ENCODE results near the gene NKX1-1. TPM values are rescaled to one million over a fixed set of nuclear protein-coding genes. Genes with fewer than 3 reads are reported as not detected.
"Not testable (repeated sequence)": the region's sequence is repeated elsewhere in the genome, so short reads cannot be mapped to it uniquely, and the experiment has no call there.

The NKX1-1 gene
- total RNA-seq, 2 donors from 2014 or later, result not detected

- DNase-seq (peak in 1 of 2 donors; percentile 1), ATAC-seq (no peak)
- intact Hi-C loops (cut with DNase I, micrococcal nuclease), result no loop called here
Measured at GRCh38 chr4:1395941-1396805, 10.1 kb downstream of the NKX1-1 start.

GRCh38 chr4:1395389-1395820 is 10.8 kb downstream of the NKX1-1 start:
- intact Hi-C loops (cut with DNase I, micrococcal nuclease); DNase-seq; ATAC-seq: not testable (repeated sequence)

- ATAC-seq; intact Hi-C loops (cut with DNase I, micrococcal nuclease); DNase-seq: not testable (repeated sequence)
Measured at GRCh38 chr4:1394554-1395388, 11.5 kb downstream of the NKX1-1 start.

DNA sequence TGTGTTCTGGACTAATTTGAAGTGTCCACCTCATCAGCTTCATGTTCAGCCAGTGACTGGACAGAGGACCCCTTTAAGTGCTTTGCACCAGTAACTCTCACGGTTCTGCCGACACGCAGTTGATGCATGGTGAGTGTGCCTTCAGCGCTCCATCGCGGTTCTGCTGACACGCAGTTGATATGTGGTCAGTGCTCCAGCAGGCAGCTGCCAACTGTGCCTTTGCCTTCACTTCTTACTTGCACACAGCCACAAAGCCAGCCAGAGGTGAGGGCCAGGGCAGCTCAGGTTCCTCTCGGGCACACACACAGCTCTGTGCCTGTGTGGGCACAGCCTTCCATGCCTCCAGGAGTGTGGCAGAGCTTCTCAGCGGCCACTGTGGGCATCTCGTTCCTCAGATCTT is 12.4 kb downstream of the NKX1-1 start:
- ATAC-seq, result no peak
- intact Hi-C loops (cut with DNase I, micrococcal nuclease), result no loop called here
- no peak for DNase-seq

GRCh38 chr4:1393363-1393762 is 12.9 kb downstream of the NKX1-1 start:
- intact Hi-C loops (cut with DNase I, micrococcal nuclease); DNase-seq; ATAC-seq: not testable (repeated sequence)

DNA sequence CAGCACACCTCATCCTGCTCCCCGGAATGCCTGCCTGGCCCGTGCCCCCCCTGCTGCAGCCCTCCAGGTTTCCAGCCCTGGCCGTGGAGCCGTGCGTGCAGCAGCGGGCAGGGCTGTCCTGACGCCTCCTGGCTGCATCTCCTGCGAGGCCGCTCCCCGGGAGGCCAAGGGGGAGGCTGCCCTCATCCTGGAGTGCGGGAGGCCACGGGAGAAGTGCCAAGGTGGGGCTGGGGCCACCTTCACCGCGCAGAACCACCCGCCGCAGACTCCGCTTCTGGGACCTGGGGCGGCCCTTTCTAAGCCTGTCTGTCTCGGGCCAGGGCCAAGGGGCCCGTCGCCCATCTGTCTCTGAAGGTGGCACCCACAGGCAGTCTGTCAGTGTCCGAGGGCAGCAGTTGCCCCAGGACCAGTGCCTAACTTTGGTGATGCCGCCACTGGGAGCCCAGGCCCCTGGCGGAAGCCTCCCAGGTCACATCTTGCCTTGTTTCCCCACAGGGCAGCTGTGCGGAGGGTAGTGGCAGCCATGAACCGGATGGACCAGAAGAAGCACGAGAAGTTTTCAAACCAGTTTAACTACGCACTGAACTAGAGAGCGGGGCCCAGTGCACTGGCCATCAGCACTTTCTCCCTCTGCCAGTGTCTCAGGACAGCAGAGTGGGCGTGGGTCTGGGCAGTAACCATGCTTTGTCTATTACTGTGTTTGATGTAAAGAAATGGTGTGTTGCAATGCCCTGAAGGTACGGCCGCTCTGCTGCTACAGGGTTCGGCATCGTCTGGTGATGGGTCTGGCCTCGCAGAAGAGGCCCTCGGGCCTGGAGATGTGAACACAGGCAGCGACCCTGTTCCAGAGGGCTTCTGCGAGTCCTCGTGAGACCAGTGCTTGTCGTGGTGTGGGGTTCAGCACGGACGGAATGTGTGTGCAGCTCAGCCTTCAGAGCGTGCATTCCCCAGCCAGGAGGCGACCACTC is 20.6 kb downstream of the NKX1-1 start:
- no peak for DNase-seq
- intact Hi-C loops (cut with DNase I, micrococcal nuclease), result no loop called here
- ATAC-seq, result no peak

DNA sequence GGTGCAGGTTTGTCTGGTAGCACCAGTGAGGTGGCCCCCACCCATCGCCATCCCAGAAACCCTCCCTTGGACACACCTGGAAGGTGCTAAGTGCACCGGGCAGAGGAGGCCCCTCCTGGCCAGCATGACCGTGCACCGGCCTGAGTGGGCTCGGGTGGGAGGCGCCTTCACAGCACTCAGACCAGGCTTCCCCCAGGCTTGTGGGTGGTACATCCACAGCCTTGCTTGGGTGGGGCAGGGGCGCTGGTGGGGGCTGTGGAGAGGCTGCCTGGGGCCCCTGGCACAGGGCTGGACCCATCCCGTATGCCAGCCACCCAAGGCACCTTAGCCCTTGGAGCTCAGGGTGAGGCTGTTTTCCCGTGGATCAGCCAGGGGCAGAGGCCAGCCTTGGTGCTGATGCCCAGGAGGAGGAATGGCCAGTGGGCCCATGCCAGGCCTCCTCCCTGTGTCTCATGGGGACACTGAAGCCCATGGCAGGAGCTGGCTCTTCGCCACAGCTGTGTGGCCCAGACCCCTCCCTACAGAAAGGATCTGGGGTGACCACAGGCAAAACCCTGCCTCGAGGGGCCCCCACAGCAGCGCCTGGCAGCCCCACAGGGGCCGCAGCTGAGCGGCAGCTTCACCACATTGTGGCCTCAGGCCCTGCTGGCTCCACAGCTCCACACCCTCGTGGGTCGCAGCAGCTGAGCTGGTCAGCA is 21.4 kb downstream of the NKX1-1 start:
- intact Hi-C loops (cut with DNase I, micrococcal nuclease), result no loop called here
- ATAC-seq (no peak), DNase-seq (no peak)

DNA sequence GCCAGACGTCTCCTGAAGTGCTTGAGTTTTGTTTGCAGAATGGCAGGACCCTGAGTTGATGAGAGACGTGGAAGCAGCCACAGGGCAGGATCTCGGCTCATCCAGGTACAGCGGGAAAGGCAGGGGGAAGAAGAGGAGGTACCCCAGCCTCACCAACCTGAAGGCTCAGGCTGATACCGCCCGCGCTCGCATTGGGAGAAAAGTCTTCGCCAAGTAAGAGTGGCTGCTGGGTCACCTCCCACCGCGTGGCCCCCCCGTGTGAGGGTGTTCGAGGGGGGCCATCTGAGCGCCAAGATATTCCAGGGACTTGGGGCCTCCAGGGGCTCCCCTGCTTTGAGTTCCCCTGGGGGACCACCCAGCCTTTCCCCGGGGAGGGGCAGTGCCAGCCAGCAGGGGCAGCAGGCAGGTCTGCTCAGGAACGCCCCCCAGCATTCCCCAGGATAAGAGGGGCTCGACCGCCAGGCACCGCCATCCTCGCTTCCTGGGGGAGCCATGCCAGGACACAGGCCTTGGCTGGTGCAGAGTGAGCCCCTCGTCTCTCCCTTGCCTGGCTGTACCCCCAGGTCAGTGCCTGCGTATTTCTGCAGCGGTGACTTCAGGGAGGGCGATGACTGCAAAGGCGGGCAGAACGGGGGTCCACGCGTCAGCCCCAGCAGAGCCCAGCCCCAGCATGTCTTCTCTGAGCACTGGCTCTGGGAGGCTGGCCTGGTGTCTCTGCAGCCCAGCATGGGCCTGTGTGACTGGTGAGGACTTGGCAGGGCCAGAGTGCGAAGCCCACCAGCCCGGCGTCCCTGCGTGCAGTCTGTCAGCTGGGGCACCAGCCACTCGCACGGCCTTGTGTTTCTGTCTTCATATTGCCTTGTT is 22.3 kb downstream of the NKX1-1 start:
- no peak for ATAC-seq
- DNase-seq, result no peak
- intact Hi-C loops (cut with DNase I, micrococcal nuclease), result no loop called here

DNA sequence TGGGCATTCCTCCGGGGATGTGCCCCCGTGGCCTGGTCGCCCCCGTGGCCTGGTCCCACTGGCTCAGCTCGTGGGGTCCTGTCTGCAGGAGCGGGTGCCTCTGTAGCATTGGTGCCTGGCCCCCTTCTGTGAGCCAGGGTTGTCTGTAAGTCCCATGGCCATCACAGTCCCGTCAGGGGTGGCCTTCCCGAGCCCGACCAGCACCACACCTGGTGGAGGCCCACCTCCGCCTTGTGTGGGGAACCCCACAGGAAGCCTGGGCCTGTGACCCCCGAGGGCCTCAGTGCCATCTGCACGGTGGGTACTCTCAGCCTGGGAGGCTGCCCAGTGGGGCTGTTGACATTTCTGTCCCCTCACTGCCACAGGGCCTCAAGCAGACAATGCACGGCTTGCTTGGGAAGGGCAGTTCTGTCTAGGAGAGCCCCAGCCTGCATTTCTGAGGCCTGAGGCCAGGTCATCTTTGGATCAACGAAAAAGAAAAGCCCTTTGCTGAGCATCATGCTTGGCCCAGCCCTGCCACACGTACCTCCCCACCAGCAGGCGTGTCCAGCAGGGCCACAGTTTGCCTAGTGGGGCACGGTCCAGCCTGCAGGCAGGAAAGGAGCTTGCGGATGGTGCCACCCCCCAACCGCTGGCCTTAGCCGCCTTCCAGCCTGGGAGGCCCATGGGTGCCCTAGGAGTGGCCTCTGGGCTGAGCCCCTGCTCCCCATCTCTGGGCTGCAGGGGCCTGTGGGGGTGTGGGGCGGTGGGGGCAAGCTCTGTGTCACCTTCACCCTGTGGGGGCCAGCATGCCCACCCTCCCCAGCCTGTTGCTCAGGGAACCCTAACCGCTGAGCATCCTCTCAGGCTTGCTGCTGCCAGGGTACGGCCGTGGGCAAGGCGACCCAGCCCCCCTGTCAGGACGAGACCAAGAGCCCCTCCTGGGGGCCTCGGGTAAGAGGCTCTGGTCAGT is 23.2 kb downstream of the NKX1-1 start:
- DNase-seq (no peak), ATAC-seq (no peak)
- intact Hi-C loops (cut with DNase I, micrococcal nuclease), result no loop called here

DNA sequence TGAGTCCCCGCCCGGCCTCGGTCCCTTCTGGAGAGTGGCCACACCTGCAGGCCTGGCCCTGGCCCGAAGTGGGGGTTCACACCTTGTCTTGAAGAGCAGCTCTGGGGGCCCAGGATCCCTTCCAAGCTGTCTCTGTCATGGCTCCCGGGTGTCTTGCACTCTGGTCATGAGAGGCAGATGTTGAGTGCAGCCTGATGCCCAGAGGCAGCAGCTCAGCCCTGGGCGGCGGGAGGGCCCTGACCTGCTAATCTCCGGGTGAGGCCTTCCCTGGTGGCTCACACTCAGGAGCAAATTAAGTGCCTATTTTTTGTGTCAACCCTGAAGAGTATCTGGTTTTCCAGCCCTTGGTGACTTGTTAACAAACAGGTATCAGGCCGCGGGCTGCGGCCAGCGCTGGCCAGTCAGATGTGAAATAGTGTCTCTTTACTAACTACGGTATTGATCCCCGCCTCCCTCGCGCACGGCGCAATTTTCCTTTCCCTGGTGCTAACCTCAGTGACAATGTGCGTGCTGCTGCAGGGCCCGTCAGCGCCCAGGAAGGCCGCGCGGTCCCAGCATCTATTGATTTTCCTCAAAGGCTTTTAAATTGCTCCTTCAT is 24.2 kb downstream of the NKX1-1 start:
- ATAC-seq, result no peak
- DNase-seq, result no peak
- intact Hi-C loops (cut with DNase I, micrococcal nuclease), result no loop called here

- DNase-seq (no peak), ATAC-seq (no peak)
- intact Hi-C loops (cut with DNase I, micrococcal nuclease), result no loop called here
Measured at GRCh38 chr4:1381181-1381621, 25.0 kb downstream of the NKX1-1 start.

DNA sequence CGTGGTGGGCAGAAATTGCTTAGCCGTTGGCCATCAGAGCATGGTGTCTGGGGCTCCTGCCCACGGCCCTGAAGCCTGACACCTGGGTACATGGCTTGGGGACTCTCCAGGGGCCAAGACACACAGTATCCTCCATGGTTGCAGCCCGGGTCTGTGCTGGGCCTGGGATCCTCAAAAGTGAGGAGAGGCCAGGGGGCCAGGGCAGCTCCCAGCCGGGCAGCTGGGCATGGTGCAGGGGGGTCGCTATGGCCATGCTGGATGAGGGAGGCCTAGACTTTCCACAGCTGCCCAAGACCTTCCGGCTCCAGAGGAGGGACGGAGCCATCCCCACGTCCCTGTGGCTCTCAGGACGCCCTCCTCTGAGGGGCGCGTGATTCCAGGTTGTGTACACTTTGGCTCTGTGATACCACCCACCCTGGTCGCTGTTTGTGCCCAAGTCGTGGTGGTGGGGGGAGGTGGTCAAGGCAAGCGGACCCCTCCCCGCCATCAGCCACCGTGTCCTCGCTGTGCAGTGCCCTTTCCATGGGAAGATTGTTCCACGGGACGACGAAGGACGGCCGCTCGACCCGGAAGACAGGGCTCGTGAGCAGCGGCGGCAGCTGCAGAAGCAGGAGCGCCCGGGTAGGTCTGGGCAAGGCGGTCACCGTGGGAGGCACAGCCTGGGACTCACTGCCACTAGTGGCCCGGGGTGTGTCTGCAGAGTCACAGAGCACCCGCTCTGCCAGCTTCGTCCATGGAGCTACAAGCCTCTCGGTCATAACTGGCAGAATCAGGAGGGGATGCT is 25.7 kb downstream of the NKX1-1 start:
- intact Hi-C loops (cut with DNase I, micrococcal nuclease), result no loop called here
- DNase-seq, result peak in 1 of 2 donors; percentile 2

DNA sequence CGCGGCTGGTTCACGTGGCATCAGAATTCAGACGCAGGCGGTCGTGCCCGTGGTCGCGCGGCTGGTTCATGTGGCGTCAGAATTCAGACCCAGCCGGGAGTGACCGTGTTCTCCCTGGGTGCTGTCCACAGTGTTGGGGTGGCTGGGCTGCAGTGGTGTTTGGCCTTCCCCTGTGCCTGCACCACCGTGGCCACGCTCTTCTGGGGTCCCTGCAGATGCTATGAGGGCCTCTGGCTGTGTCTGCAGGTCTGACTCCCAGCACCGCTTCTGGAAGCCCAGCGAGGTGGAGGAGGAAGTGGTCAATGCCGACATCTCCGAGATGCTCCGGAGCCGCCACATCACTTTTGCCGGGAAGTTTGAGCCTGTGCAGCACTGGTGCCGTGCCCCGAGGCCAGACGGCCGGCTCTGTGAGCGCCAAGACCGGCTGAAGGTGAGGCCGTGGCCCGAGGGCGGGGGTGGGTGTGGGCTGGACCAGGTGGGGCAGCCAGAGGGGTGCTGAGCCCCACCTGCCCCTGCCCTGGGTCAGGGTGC is 26.4 kb downstream of the NKX1-1 start:
- DNase-seq (peak in 1 of 2 donors; percentile 2), ATAC-seq (no peak)
- intact Hi-C loops (cut with DNase I, micrococcal nuclease), result no loop called here

More for the DNA sequence above, 25.7 kb downstream of the NKX1-1 start:
- no peak for ATAC-seq

GRCh38 chr4:1379351-1379781 is 26.9 kb downstream of the NKX1-1 start:
- DNase-seq, result peak in 1 of 2 donors; percentile 4
- intact Hi-C loops (cut with DNase I, micrococcal nuclease), result no loop called here
- ATAC-seq, result no peak

Data from left colon (tissue), 2 donors.